NCI-H1436 (cell line): ENCODE measurements around the gene POLR2H.

Experiments
- DNase-seq: peaks from one replicate; lab custom pipeline; 2025; lab: John Stamatoyannopoulos, UW

Gene POLR2H

GRCh38 chr3:184371570-184372018 lies 10.1 kb downstream of the POLR2H start:
- peak; percentile 91 for DNase-seq

- no peak for DNase-seq
Observed at GRCh38 chr3:184372296-184372821, 10.8 kb downstream of the POLR2H start.

- no peak for DNase-seq
Observed at GRCh38 chr3:184372911-184373310, 11.4 kb downstream of the POLR2H start.

GRCh38 chr3:184373422-184373821 lies 11.9 kb downstream of the POLR2H start:
- no peak for DNase-seq

GRCh38 chr3:184375747-184376461 lies 14.4 kb downstream of the POLR2H start:
- no peak for DNase-seq

- DNase-seq, result no peak
Observed at GRCh38 chr3:184377374-184377773, 15.9 kb downstream of the POLR2H start.

- no peak for DNase-seq
Observed at GRCh38 chr3:184377882-184378445, 16.5 kb downstream of the POLR2H start, which contains the start of gene THPO. TSS of gene THPO (minus strand) at chr3:184378207. CDS start at chr3:184376259, 1,948 bp downstream.

GRCh38 chr3:184378651-184379357 lies 17.3 kb downstream of the POLR2H start:
- DNase-seq, result no peak

- no peak for DNase-seq
Observed at GRCh38 chr3:184379358-184380184, 18.1 kb downstream of the POLR2H start, which contains the start of gene CHRD. TSS of gene CHRD (plus strand) at chr3:184380054. CDS start at chr3:184380319, 265 bp downstream.

- peak; percentile 24 for DNase-seq
Observed at GRCh38 chr3:184380185-184380626, 18.7 kb downstream of the POLR2H start.

GRCh38 chr3:184380627-184381260 lies 19.2 kb downstream of the POLR2H start:
- DNase-seq, result no peak

- DNase-seq, result no peak
Observed at GRCh38 chr3:184381261-184382224, 20.0 kb downstream of the POLR2H start.

GRCh38 chr3:184382326-184383032 lies 21.0 kb downstream of the POLR2H start:
- DNase-seq, result no peak

- DNase-seq, result no peak
Observed at GRCh38 chr3:184383033-184383740, 21.7 kb downstream of the POLR2H start.

GRCh38 chr3:184384342-184384741 lies 22.8 kb downstream of the POLR2H start:
- no peak for DNase-seq

GRCh38 chr3:184384856-184385422 lies 23.4 kb downstream of the POLR2H start:
- DNase-seq, result no peak

- no peak for DNase-seq
Observed at GRCh38 chr3:184386047-184386806, 24.7 kb downstream of the POLR2H start.
